ENCODE data around the gene JOSD1. TPM values are rescaled to one million over a fixed set of nuclear protein-coding genes. Genes with fewer than 3 reads are reported as not detected.

JOSD1 gene
- total RNA-seq, 2 experiments from 2014 or later, result 68.0 to 77.7 TPM

- H3K36me3 Mint-ChIP-seq (ENCODE audit: low read depth), result peaks cover 60% of the 10 kb centered on the region
- H3K4me1 Mint-ChIP-seq, result peaks cover 35% of the 10 kb centered on the region
- peak overlapping the region; percentile 73 for H3K27ac Mint-ChIP-seq
- no peaks in the 10 kb centered on the region for H3K9me3 Mint-ChIP-seq (ENCODE audit: low read depth)
- ChIA-PET CTCF (interaction anchor here (0.6 to 4.5 kb wide), 8 partner anchors 9 to 658 kb away, joined by 3 to 34 read pairs (median 5); no protein-coding TSS in a partner anchor), POLR2A (interaction anchor here (0.6 to 1.2 kb wide), 2 partner anchors 17 to 19 kb away, joined by 5 to 10 read pairs; no protein-coding TSS in a partner anchor)
- DNase-seq (peak; percentile 66), ATAC-seq (peak; percentile 48)
- intact Hi-C loops (cut with DNase I, micrococcal nuclease), result no loop called here
- H3K4me3 Mint-ChIP-seq, result no peak overlapping the region
- H3K27me3 Mint-ChIP-seq, result no peaks in the 10 kb centered on the region
Measured at GRCh38 chr22:38733329-38733723, 32.6 kb upstream of the JOSD1 start.

- no peaks in the 10 kb centered on the region for H3K9me3 Mint-ChIP-seq (ENCODE audit: low read depth)
- peak overlapping the region; percentile 31 for H3K27ac Mint-ChIP-seq
- ChIA-PET CTCF (interaction anchor here (0.8 to 4.5 kb wide), 6 partner anchors 9 to 138 kb away, joined by 3 to 34 read pairs (median 8); no protein-coding TSS in a partner anchor), POLR2A (interaction anchor here (0.6 to 0.7 kb wide), 2 partner anchors 20 to 1413 kb away, joined by 3 read pairs; no protein-coding TSS in a partner anchor)
- no peaks in the 10 kb centered on the region for H3K27me3 Mint-ChIP-seq
- no peak overlapping the region for H3K4me3 Mint-ChIP-seq
- peaks cover 58% of the 10 kb centered on the region for H3K36me3 Mint-ChIP-seq (ENCODE audit: low read depth)
- intact Hi-C loops (cut with DNase I, micrococcal nuclease), result no loop called here
- DNase-seq, result no peak
- no peak for ATAC-seq
- peaks cover 29% of the 10 kb centered on the region for H3K4me1 Mint-ChIP-seq
Measured at GRCh38 chr22:38732251-38732815, 31.6 kb upstream of the JOSD1 start.

- Mint-ChIP-seq H3K4me3 (no peak overlapping the region), H3K27me3 (no peaks in the 10 kb centered on the region), H3K4me1 (peaks cover 25% of the 10 kb centered on the region), H3K9me3 (ENCODE audit: low read depth) (no peaks in the 10 kb centered on the region), H3K36me3 (ENCODE audit: low read depth) (peaks cover 59% of the 10 kb centered on the region), H3K27ac (no peak overlapping the region)
- intact Hi-C loops (cut with DNase I, micrococcal nuclease), result no loop called here
- DNase-seq (no peak), ATAC-seq (no peak)
- ChIA-PET CTCF (interaction anchor here (1.3 to 4.0 kb wide), 2 partner anchors 15 to 35 kb away, joined by 6 to 25 read pairs; no protein-coding TSS in a partner anchor), POLR2A (interaction anchor here (0.7 to 0.9 kb wide), 2 partner anchors 10 to 1414 kb away, joined by 3 read pairs; no protein-coding TSS in a partner anchor)
Measured at GRCh38 chr22:38731703-38732161, 31.0 kb upstream of the JOSD1 start.

- H3K27ac Mint-ChIP-seq, result no peak overlapping the region
- peaks cover 17% of the 10 kb centered on the region for H3K4me1 Mint-ChIP-seq
- no peaks in the 10 kb centered on the region for H3K9me3 Mint-ChIP-seq (ENCODE audit: low read depth)
- POLR2A ChIA-PET, result no interaction called here
- no peak overlapping the region for H3K4me3 Mint-ChIP-seq
- H3K27me3 Mint-ChIP-seq, result no peaks in the 10 kb centered on the region
- intact Hi-C loops (cut with DNase I, micrococcal nuclease), result no loop called here
- DNase-seq (no peak), ATAC-seq (no peak)
- CTCF ChIA-PET, result no interaction called here
- H3K36me3 Mint-ChIP-seq (ENCODE audit: low read depth), result peaks cover 55% of the 10 kb centered on the region
Measured at GRCh38 chr22:38730411-38730871, 29.7 kb upstream of the JOSD1 start.

GRCh38 chr22:38729946-38730345, 29.2 kb upstream of the JOSD1 start:
- ChIA-PET CTCF (interaction anchor here (1.4 kb wide), 1 partner anchor 17 kb away, joined by 3 read pairs; no protein-coding TSS in a partner anchor), POLR2A (interaction anchor here (0.6 kb wide), 1 partner anchor 9 kb away, joined by 5 read pairs; no protein-coding TSS in a partner anchor)
- no peak for DNase-seq
- Mint-ChIP-seq H3K36me3 (ENCODE audit: low read depth) (peaks cover 56% of the 10 kb centered on the region), H3K9me3 (ENCODE audit: low read depth) (no peaks in the 10 kb centered on the region), H3K27me3 (no peaks in the 10 kb centered on the region), H3K4me1 (peaks cover 12% of the 10 kb centered on the region), H3K4me3 (no peak overlapping the region), H3K27ac (no peak overlapping the region)
- ATAC-seq, result no peak
- intact Hi-C loops (cut with DNase I, micrococcal nuclease), result no loop called here

- H3K4me3 Mint-ChIP-seq, result no peak overlapping the region
- ChIA-PET POLR2A (interaction anchor here (0.6 kb wide), 1 partner anchor 8 kb away, joined by 5 read pairs; no protein-coding TSS in a partner anchor), CTCF (interaction anchor here (1.4 kb wide), 1 partner anchor 18 kb away, joined by 3 read pairs; no protein-coding TSS in a partner anchor)
- intact Hi-C loops (cut with DNase I, micrococcal nuclease), result no loop called here
- H3K4me1 Mint-ChIP-seq, result peaks cover 7% of the 10 kb centered on the region
- DNase-seq (no peak), ATAC-seq (no peak)
- H3K27ac Mint-ChIP-seq, result no peak overlapping the region
- no peaks in the 10 kb centered on the region for H3K27me3 Mint-ChIP-seq
- H3K36me3 Mint-ChIP-seq (ENCODE audit: low read depth), result peaks cover 58% of the 10 kb centered on the region
- H3K9me3 Mint-ChIP-seq (ENCODE audit: low read depth), result no peaks in the 10 kb centered on the region
Measured at GRCh38 chr22:38728871-38729796, 28.4 kb upstream of the JOSD1 start.

GRCh38 chr22:38727530-38728451, 27.0 kb upstream of the JOSD1 start:
- no peak for ATAC-seq
- peaks cover 55% of the 10 kb centered on the region for H3K36me3 Mint-ChIP-seq (ENCODE audit: low read depth)
- no peak for DNase-seq
- intact Hi-C loops (cut with DNase I, micrococcal nuclease), result no loop called here
- H3K27ac Mint-ChIP-seq, result no peak overlapping the region
- H3K9me3 Mint-ChIP-seq (ENCODE audit: low read depth), result no peaks in the 10 kb centered on the region
- ChIA-PET CTCF (no interaction called here), POLR2A (no interaction called here)
- H3K4me3 Mint-ChIP-seq, result no peak overlapping the region
- no peaks in the 10 kb centered on the region for H3K27me3 Mint-ChIP-seq
- H3K4me1 Mint-ChIP-seq, result no peaks in the 10 kb centered on the region

GRCh38 chr22:38727123-38727522, 26.4 kb upstream of the JOSD1 start:
- no peak overlapping the region for H3K4me3 Mint-ChIP-seq
- no peaks in the 10 kb centered on the region for H3K4me1 Mint-ChIP-seq
- intact Hi-C loops (cut with DNase I, micrococcal nuclease), result no loop called here
- peaks cover 60% of the 10 kb centered on the region for H3K36me3 Mint-ChIP-seq (ENCODE audit: low read depth)
- H3K9me3 Mint-ChIP-seq (ENCODE audit: low read depth), result no peaks in the 10 kb centered on the region
- ATAC-seq, result no peak
- CTCF ChIA-PET, result interaction anchor here (1.4 kb wide), 1 partner anchor 9 kb away, joined by 3 read pairs; no protein-coding TSS in a partner anchor
- POLR2A ChIA-PET, result no interaction called here
- H3K27ac Mint-ChIP-seq, result no peak overlapping the region
- no peak for DNase-seq
- no peaks in the 10 kb centered on the region for H3K27me3 Mint-ChIP-seq

- Mint-ChIP-seq H3K27me3 (no peaks in the 10 kb centered on the region), H3K9me3 (ENCODE audit: low read depth) (no peaks in the 10 kb centered on the region), H3K4me3 (no peak overlapping the region), H3K36me3 (ENCODE audit: low read depth) (peaks cover 68% of the 10 kb centered on the region), H3K27ac (no peak overlapping the region), H3K4me1 (no peaks in the 10 kb centered on the region)
- POLR2A ChIA-PET, result interaction anchor here (0.5 kb wide), 1 partner anchor 354 kb away, joined by 3 read pairs; no protein-coding TSS in a partner anchor
- ATAC-seq (no peak), DNase-seq (no peak)
- intact Hi-C loops (cut with DNase I, micrococcal nuclease), result no loop called here
- CTCF ChIA-PET, result interaction anchor here (0.8 to 3.2 kb wide), 4 partner anchors 8 to 25 kb away, joined by 3 to 10 read pairs (median 6); no protein-coding TSS in a partner anchor
Measured at GRCh38 chr22:38725900-38726655, 25.3 kb upstream of the JOSD1 start.

Data from activated CD4-positive, alpha-beta T cell treated with anti-CD3 and anti-CD28 coated beads for 36 hours (primary cell).